C4-2B (cell line): ENCODE results near the gene MTA1.

Experiments
- CTCF ChIP-seq: fragments of 450-650 bp; conservative IDR thresholded peaks from 2 replicates; pipeline ENCODE4 v1.5.1; 2017; ENCODE audit warnings: mild to moderate bottlenecking
- ZFX ChIP-seq: fragments of 450-650 bp; IDR thresholded peaks from 2 replicates; pipeline ENCODE4 v1.6.1; 2017

DNA sequence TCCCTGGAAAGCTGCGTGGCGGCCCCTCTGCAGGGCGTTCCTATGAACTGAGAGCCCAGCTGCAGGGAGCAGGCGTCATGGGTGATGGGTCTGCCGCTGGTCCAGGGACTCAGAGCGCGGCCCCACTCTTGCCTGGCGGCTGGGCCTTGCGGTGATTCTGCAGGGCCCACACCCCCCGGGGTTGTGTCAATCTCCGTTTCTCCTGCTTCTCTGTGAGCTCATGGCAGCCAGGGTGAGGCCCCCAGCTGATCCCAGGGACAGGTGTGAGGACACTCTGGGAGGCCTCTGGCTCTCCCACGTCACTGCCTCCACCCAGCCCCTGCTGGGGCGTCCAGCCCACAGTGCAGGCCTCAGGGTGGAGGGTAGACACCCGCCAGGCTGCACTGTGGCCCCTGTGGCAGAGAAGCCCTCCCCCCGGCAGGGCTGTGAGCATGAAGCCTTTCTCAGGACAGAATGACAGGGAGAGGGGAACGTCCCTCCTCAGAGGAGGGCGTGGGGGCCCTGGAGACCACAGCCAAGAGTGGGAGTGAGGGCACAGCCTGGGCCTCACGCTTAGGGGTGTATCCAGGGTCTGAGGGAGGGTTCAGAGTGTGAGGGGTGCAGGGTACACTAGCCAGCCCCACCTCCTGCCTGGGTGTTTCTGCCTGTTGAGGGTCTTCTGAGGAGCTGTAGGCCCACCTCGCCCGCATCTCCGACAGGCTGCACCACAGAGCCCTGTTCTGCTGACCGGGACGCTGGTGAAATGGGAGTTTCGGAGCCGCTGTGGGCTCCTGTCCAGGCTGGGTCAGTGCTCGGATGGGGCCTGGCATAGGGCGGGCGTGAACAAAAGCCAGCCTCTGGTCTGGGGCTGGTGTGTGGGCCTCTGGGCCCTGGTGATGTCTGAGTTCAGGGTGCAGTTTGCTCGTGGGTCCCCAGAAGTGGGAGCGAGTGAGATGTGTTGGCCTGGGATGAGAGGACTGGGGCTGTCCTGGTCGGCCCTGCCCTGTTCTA is 28.3 kb downstream of the MTA1 start:
- no peak for TF ChIP-seq CTCF
- no peak for TF ChIP-seq ZFX
